Uterus (tissue), 4 donors: ENCODE results near the gene ESRRA. TPM values are rescaled to one million over a fixed set of nuclear protein-coding genes. Genes with fewer than 3 reads are reported as not detected.

Source experiments
- DNase-seq, 2 donors: peaks; one replicate each; pipeline ENCODE4 v3.0.0-alpha.2; 2019 to 2020
- H3K27ac ChIP-seq, 2 donors: fragments of 200-600 bp; sonication (generic); 1 replicate in 1 of 2; 2 replicates in 1 of 2; pipeline ENCODE4 v1.5.1; 2016 to 2018
- H3K27me3 ChIP-seq, 2 donors: fragments of 200-600 bp; sonication (generic); one replicate each; pipeline ENCODE4 v1.5.1; 2018 to 2019; ENCODE audit warnings: control low read depth in 1 of 2
- H3K36me3 ChIP-seq, 2 donors: fragments of 200-600 bp; sonication (generic); one replicate each; pipeline ENCODE4 v1.5.1; 2019; ENCODE audit warnings: control low read depth in 1 of 2
- H3K4me1 ChIP-seq, 2 donors: fragments of 200-600 bp; sonication (generic); one replicate each; pipeline ENCODE4 v1.5.1; 2018 to 2019; ENCODE audit warnings: control low read depth in 1 of 2
- H3K4me3 ChIP-seq, 2 donors: fragments of 200-600 bp; sonication (generic); 1 replicate in 1 of 2; 2 replicates in 1 of 2; pipeline ENCODE4 v1.5.1; 2018 to 2019; ENCODE audit warnings: mild to moderate bottlenecking in 1 of 2
- H3K9me3 ChIP-seq, 2 donors: fragments of 200-600 bp; sonication (generic); one replicate each; pipeline ENCODE4 v1.5.1; 2019; ENCODE audit warnings: control low read depth in 1 of 2
- POLR2A ChIP-seq, 2 donors: fragments of 450-650 bp; IDR thresholded peaks; one replicate each; pipeline ENCODE4 v1.6.1; 2016; ENCODE audit warnings: antibody characterized with exemption in 2 of 2, mild to moderate bottlenecking in 1 of 2, moderate library complexity in 1 of 2
- intact Hi-C: fragments of 100-400 bp; cut with DNase I; formaldehyde crosslinking; loops from one replicate; pipeline ENCODE4 v1.15.1; 2023; ENCODE audit warnings: low total_unique reads
- total RNA-seq, 4 donors: library from RNA; depleted of rRNA in 3 of 4; stranded (reverse); fragments of >200 nt in 3 of 4; gene quantifications; one replicate each; pipeline versions ENCODE4 v1.1.0 to v1.2.4, GENCODE V29; 2014 to 2023
- TF ChIP-seq, protein P1 (sequence below), 4 experiments: fragments of 200-600 bp in 2 of 4; fragments of 450-650 bp in 2 of 4; sonication (generic) in 2 of 4; IDR thresholded peaks; one replicate each; pipeline ENCODE4 v1.5.1; 2016 to 2019; ENCODE audit warnings: antibody characterized with exemption in 4 of 4, mild to moderate bottlenecking in 2 of 4, moderate library complexity in 1 of 4
- donor health status: DM: yes; HTN: yes; CAD: no.

Gene ESRRA
- total RNA-seq, 4 donors from 2014 or later = 12.1 to 49.2 (median 17.5) TPM

DNA sequence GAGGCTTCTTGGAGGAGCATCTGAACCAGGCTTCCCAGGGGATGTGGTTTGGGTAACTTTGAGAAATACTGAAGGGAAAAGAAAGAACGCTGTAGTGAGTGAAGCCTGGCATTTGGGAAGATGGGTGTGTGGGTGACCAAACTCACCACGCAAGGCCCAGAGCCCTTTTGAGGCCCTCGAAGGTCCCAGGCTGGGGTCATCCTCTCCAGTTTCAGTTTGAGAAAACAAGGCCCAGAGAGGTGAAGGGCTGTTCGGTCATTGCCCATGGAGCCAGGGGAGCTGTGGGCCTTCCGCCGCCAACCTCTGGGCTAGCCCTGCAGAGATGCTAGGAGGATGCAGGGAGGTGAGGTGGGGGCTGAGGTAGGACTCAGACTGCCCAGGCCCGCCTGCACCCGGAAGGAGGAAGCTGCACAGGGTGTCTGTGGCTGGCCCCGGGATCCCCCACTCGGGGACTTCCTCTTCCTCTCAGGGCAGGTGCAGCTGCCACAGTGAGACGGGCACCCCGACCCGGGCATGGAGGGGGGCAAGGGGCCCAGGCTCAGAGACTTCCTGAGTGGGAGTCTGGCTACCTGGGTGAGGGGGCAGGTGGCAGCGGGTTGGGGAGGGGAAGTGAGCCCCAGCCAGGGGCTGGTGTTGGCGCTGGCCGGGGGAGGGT lies 34.6 kb downstream of the ESRRA start, which contains the start of gene CCDC88B:
Gene CCDC88B (plus strand): TSS at position 451 of the 655 bp plus-strand sequence. CDS start 63 bp downstream, at position 514.
- H3K9me3 ChIP-seq = no peaks in the 10 kb centered on the region
- TF ChIP-seq POLR2A (IDR thresholded peaks at IDR 0.05) = no peak
- TF ChIP-seq, protein P1, sequence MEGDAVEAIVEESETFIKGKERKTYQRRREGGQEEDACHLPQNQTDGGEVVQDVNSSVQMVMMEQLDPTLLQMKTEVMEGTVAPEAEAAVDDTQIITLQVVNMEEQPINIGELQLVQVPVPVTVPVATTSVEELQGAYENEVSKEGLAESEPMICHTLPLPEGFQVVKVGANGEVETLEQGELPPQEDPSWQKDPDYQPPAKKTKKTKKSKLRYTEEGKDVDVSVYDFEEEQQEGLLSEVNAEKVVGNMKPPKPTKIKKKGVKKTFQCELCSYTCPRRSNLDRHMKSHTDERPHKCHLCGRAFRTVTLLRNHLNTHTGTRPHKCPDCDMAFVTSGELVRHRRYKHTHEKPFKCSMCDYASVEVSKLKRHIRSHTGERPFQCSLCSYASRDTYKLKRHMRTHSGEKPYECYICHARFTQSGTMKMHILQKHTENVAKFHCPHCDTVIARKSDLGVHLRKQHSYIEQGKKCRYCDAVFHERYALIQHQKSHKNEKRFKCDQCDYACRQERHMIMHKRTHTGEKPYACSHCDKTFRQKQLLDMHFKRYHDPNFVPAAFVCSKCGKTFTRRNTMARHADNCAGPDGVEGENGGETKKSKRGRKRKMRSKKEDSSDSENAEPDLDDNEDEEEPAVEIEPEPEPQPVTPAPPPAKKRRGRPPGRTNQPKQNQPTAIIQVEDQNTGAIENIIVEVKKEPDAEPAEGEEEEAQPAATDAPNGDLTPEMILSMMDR (IDR thresholded peaks at IDR 0.05) = no peak
- H3K4me3 ChIP-seq = no peak within 1 kb of the TSS
- no peak for DNase-seq
- H3K4me1 ChIP-seq = no peaks in the 10 kb centered on the region
- no peaks in the 10 kb centered on the region for H3K27me3 ChIP-seq
- H3K36me3 ChIP-seq = no peaks in the 10 kb centered on the region
- H3K27ac ChIP-seq = no peak within 1 kb of the TSS
- intact Hi-C loops = no loop called here

DNA sequence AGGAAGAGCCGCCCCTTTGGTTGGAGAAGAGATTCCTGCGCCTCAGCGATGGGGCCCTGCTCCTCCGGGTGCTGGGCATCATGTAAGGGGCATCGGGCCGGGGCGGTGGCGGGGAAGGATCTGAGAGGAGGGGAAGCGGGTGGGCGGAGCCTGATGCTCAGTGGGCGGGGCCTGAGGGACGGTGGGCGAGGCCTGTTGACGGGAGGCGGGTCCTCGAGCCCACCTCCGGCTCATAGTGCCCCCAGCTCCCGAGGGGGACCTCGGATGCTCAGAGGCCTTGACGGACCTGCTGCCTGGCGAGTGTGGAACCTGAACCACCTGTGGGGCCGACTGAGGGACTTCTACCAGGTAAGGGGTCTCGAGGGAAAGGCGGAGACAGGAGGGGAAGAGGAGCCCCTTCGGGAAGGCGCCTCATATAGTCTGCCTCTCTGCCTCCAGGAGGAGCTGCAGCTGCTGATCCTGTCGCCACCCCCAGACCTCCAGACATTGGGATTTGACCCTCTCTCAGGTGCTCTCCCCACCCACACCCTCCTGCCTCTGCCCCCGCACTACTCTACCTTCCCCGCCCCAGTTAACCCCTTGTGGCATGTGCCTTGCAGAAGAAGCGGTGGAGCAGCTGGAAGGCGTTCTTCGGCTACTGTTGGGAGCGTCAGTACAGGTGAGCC lies 35.5 kb downstream of the ESRRA start:
- no peak overlapping the region for H3K27ac ChIP-seq

DNA sequence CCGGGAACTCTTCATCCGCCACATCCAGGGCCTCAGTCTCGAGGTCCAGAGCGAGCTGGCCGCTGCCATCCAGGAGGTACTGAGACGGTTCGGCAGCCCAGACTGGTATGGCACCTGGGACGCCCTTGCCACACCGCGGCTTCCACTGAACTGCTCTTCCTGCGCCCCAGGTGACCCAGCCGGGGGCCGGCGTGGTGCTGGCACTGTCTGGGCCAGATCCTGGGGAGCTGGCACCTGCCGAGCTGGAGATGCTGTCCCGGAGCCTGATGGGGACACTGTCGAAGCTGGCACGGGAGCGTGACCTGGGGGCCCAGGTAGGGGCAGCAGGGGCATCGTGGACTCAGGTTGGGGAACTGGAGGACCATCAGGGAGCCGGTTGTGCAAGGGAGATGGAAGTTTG lies 36.1 kb downstream of the ESRRA start:
- TF ChIP-seq POLR2A (IDR thresholded peaks at IDR 0.05) = no peak
- TF ChIP-seq, protein P1 (IDR thresholded peaks at IDR 0.05) = no peak
- intact Hi-C loops = no loop called here
- no peaks in the 10 kb centered on the region for H3K9me3 ChIP-seq
- no peak for DNase-seq
- no peak overlapping the region for H3K4me3 ChIP-seq
- H3K36me3 ChIP-seq = no peaks in the 10 kb centered on the region
- no peaks in the 10 kb centered on the region for H3K4me1 ChIP-seq
- H3K27ac ChIP-seq = no peak overlapping the region
- no peaks in the 10 kb centered on the region for H3K27me3 ChIP-seq

More for the DNA sequence above, 35.5 kb downstream of the ESRRA start:
- DNase-seq = no peak
- Histone ChIP-seq H3K9me3 (no peaks in the 10 kb centered on the region), H3K27me3 (no peaks in the 10 kb centered on the region), H3K4me3 (no peak overlapping the region), H3K36me3 (no peaks in the 10 kb centered on the region), H3K4me1 (no peaks in the 10 kb centered on the region)
- intact Hi-C loops = no loop called here
- no peak for TF ChIP-seq POLR2A (IDR thresholded peaks at IDR 0.05)
- TF ChIP-seq, protein P1 (IDR thresholded peaks at IDR 0.05) = no peak

DNA sequence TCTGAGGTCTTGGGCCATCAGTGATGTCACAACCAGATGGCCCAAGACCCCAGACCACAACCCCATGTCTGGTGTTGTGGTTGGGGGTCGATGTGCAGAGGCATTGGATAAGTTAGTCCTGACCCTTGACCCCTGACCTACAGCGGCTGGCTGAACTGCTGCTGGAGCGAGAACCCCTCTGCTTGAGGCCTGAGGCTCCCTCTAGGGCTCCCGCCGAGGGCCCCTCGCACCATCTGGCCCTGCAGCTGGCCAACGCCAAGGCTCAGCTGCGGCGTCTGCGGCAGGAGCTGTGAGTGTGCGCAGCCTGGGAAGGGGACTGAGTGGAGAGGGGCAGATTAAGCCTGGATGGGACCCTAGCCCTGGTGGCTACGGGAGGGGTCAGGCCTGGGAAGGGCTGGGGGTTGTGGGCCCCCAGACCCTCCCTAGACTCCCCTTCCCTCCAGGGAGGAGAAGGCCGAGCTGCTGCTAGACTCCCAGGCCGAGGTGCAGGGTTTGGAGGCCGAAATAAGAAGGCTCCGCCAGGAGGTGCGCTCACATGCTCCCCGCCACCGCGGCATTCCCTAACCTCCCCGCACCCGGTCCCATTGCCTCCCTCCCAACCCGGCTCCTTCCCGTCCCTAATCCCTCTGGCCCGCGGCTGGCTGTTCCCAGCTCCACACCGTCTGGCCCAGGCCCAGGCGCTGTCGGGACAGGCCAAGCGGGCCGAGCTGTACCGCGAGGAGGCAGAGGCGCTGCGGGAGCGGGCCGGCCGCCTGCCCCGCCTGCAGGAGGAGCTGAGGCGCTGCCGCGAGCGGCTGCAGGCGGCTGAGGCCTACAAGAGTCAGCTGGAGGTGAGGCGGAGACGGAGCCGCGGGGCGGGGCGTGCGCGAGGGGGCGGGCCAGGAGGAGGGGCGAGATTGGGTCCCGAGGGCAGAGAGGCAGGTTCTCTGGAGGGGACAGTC lies 36.8 kb downstream of the ESRRA start:
- no peaks in the 10 kb centered on the region for H3K9me3 ChIP-seq
- DNase-seq = peak; percentile 80 to 89
- H3K27ac ChIP-seq = peak overlapping the region; percentile 7 to 9
- no peaks in the 10 kb centered on the region for H3K27me3 ChIP-seq
- TF ChIP-seq, protein P1 (IDR thresholded peaks at IDR 0.05) = peak in 3 of 4 experiments; percentile 44 to 56 (median 54)
- TF ChIP-seq POLR2A (IDR thresholded peaks at IDR 0.05) = peak in 1 of 2 donors; percentile 35
- H3K4me3 ChIP-seq = peak overlapping the region in 1 of 2 donors; percentile 30
- H3K36me3 ChIP-seq = no peaks in the 10 kb centered on the region
- intact Hi-C loops = no loop called here
- H3K4me1 ChIP-seq = no peaks in the 10 kb centered on the region
